Measurements from ENCODE around the gene EXOC3.

EXOC3 gene

GRCh38 chr5:441996-442334 is 1.0 kb upstream of the EXOC3 start:
- peak overlapping the region; percentile 91 for H3K4me3 ChIP-seq (ENCODE audit: low read depth, low read length, poor library complexity, severe bottlenecking)
- peaks cover 2% of the 10 kb centered on the region for H3F3A ChIP-seq (ENCODE audit: insufficient read depth, low read length)
- H3K79me2 ChIP-seq (ENCODE audit: insufficient read depth, low read length): 0 out of 2 replicates have a peak, but pooled peaks cover 7% of the 10 kb centered on the region
- peaks cover 11% of the 10 kb centered on the region; the same call in 1 of the 2 replicates for H3K36me3 ChIP-seq (ENCODE audit: insufficient read depth, low read length)
- H3K4me1 ChIP-seq (ENCODE audit: insufficient read depth, low read length, severe bottlenecking): peaks cover 42% of the 10 kb centered on the region
- no peaks in the 10 kb centered on the region for H3K27me3 ChIP-seq (ENCODE audit: insufficient read depth, low read length)
- peak overlapping the region; percentile 88 for H3K9ac ChIP-seq (ENCODE audit: low read length)
- no peaks in the 10 kb centered on the region for H3K9me2 ChIP-seq (ENCODE audit: low read depth, low read length)
- H3K27ac ChIP-seq (ENCODE audit: low read depth, low read length, poor library complexity, severe bottlenecking): no peak overlapping the region
- H2AFZ ChIP-seq (ENCODE audit: low read length): no peak overlapping the region
- H3K9me3 ChIP-seq (ENCODE audit: low read length): no peaks in the 10 kb centered on the region
- no peak for TF ChIP-seq EZH2 (IDR thresholded peaks at IDR 0.05; ENCODE audit: borderline replicate concordance, low read length)
- no peak for TF ChIP-seq CTCF (IDR thresholded peaks at IDR 0.05; ENCODE audit: low read length)
- H3K4me2 ChIP-seq (ENCODE audit: low read length): peak overlapping the region; percentile 89
- H4K20me1 ChIP-seq (ENCODE audit: insufficient read depth, low read length): no peaks in the 10 kb centered on the region

- H3K9ac ChIP-seq (ENCODE audit: low read length): peak overlapping the region; percentile 88
- no peaks in the 10 kb centered on the region for H3K9me2 ChIP-seq (ENCODE audit: low read depth, low read length)
- H3K27ac ChIP-seq (ENCODE audit: low read depth, low read length, poor library complexity, severe bottlenecking): no peak overlapping the region
- H3K4me2 ChIP-seq (ENCODE audit: low read length): peak overlapping the region; percentile 95
- H3K79me2 ChIP-seq (ENCODE audit: insufficient read depth, low read length): 0 out of 2 replicates have a peak, but pooled peaks cover 7% of the 10 kb centered on the region
- no peaks in the 10 kb centered on the region for H3K27me3 ChIP-seq (ENCODE audit: insufficient read depth, low read length)
- no peak overlapping the region for H2AFZ ChIP-seq (ENCODE audit: low read length)
- H3F3A ChIP-seq (ENCODE audit: insufficient read depth, low read length): peaks cover 2% of the 10 kb centered on the region
- peak overlapping the region; percentile 91 for H3K4me3 ChIP-seq (ENCODE audit: low read depth, low read length, poor library complexity, severe bottlenecking)
- H3K36me3 ChIP-seq (ENCODE audit: insufficient read depth, low read length): peaks cover 26% of the 10 kb centered on the region
- TF ChIP-seq CTCF (IDR thresholded peaks at IDR 0.05; ENCODE audit: low read length) (no peak), EZH2 (IDR thresholded peaks at IDR 0.05; ENCODE audit: borderline replicate concordance, low read length) (no peak)
- peaks cover 42% of the 10 kb centered on the region for H3K4me1 ChIP-seq (ENCODE audit: insufficient read depth, low read length, severe bottlenecking)
- no peaks in the 10 kb centered on the region for H3K9me3 ChIP-seq (ENCODE audit: low read length)
- H4K20me1 ChIP-seq (ENCODE audit: insufficient read depth, low read length): no peaks in the 10 kb centered on the region
Observed at GRCh38 chr5:443239-444151, 519 bp downstream of the EXOC3 start.

GRCh38 chr5:444226-444625 is 1.2 kb downstream of the EXOC3 start:
- Histone ChIP-seq H3K36me3 (ENCODE audit: insufficient read depth, low read length) (peaks cover 34% of the 10 kb centered on the region), H3K4me2 (ENCODE audit: low read length) (peak overlapping the region; percentile 95), H3K27ac (ENCODE audit: low read depth, low read length, poor library complexity, severe bottlenecking) (no peak overlapping the region), H3F3A (ENCODE audit: insufficient read depth, low read length) (peaks cover 2% of the 10 kb centered on the region), H3K27me3 (ENCODE audit: insufficient read depth, low read length) (no peaks in the 10 kb centered on the region), H2AFZ (ENCODE audit: low read length) (no peak overlapping the region), H3K79me2 (ENCODE audit: insufficient read depth, low read length) (0 out of 2 replicates have a peak, but pooled peaks cover 7% of the 10 kb centered on the region), H3K9me2 (ENCODE audit: low read depth, low read length) (no peaks in the 10 kb centered on the region), H3K9me3 (ENCODE audit: low read length) (no peaks in the 10 kb centered on the region), H3K4me1 (ENCODE audit: insufficient read depth, low read length, severe bottlenecking) (peaks cover 42% of the 10 kb centered on the region), H4K20me1 (ENCODE audit: insufficient read depth, low read length) (no peaks in the 10 kb centered on the region), H3K9ac (ENCODE audit: low read length) (peak overlapping the region; percentile 88; the same call in 1 of the 2 replicates), H3K4me3 (ENCODE audit: low read depth, low read length, poor library complexity, severe bottlenecking) (peak overlapping the region; percentile 91)
- no peak for TF ChIP-seq EZH2 (IDR thresholded peaks at IDR 0.05; ENCODE audit: borderline replicate concordance, low read length)
- no peak for TF ChIP-seq CTCF (IDR thresholded peaks at IDR 0.05; ENCODE audit: low read length)

Measured in OCI-LY1 (cell line).